K562 (cell line): ENCODE results near the gene RSF1. TPM values are rescaled to one million over a fixed set of nuclear protein-coding genes. Genes with fewer than 3 reads are reported as not detected.
"Not testable (repeated sequence)": the region's sequence is repeated elsewhere in the genome, so short reads cannot be mapped to it uniquely, and the experiment has no call there.

Experiments used
- ATAC-seq: fragments of 200-7000 bp; cut with Tn5 transposase; 3 replicates; pipeline ENCODE4 v1.9.1; 2020; ENCODE audit warnings: moderate library complexity
- BruUV-seq: library from RNA; stranded (reverse); fragments of 400-500 nt; replicated peaks from 2 replicates; lab custom pipeline; 2021; lab: Mats Ljungman, UMichigan
- CTCF ChIA-PET: fragments of 300-600 bp; formaldehyde crosslinking; extraction: SDS; loops from one replicate; lab custom pipeline; 2021; ENCODE audit warnings: low intra/inter-chr PET ratio; lab: Yijun Ruan, JAX
- POLR2A ChIA-PET: fragments of 300-600, 350-650 bp; sonication (Branson Sonifier 250); formaldehyde crosslinking; extraction: SDS; loops from one replicate; lab custom pipeline; 2021; ENCODE audit warnings: antibody characterized with exemption, inconsistent platforms; lab: Yijun Ruan, JAX
- DNase-seq, 4 experiments: peaks; one replicate each; pipeline versions ENCODE4 v3.0.0 to v3.0.0-alpha.2; 2011 to 2018; ENCODE audit warnings: low spot score in 3 of 4, mixed read lengths in 3 of 4; ENCODE audit errors: extremely low read depth in 1 of 4
- FAIRE-seq: peaks from 2 replicates; lab custom pipeline; 2011; peaks lifted over from hg19 to GRCh38; lab: Jason Lieb, UNC
- H2AFZ ChIP-seq: 2 replicates; pipeline ENCODE4 v1.6.0; 2011; ENCODE audit warnings: low read depth, low read length, control low read depth, inconsistent platforms
- H3K27ac ChIP-seq: fragments of 200-600 bp; 3 replicates; pipeline ENCODE4 v1.8.0; 2011; ENCODE audit warnings: low read depth, mild to moderate bottlenecking, control low read depth, inconsistent platforms, low read length, moderate library complexity, mixed read lengths; ENCODE audit errors: extremely low read depth
- H3K27me3 ChIP-seq, 2 experiments: fragments of 300-600 bp in 1 of 2; 2 replicates in 1 of 2; 3 replicates in 1 of 2; pipeline versions ENCODE4 v1.6.0 to v1.8.0; 2011; ENCODE audit warnings: inconsistent platforms in 2 of 2, low read length in 2 of 2, mild to moderate bottlenecking in 1 of 2, mixed read lengths in 1 of 2, moderate library complexity in 1 of 2; ENCODE audit not compliant: control insufficient read depth in 2 of 2, insufficient read depth in 2 of 2
- H3K36me3 ChIP-seq: fragments of 300-600 bp; 3 replicates; pipeline ENCODE4 v1.8.0; 2011; ENCODE audit warnings: mild to moderate bottlenecking, low read length, inconsistent platforms; ENCODE audit not compliant: control insufficient read depth, insufficient read depth
- H3K4me1 ChIP-seq, 2 experiments: fragments of 200-600 bp in 1 of 2; replicated peaks in 1 of 2; 2 replicates in 1 of 2; 3 replicates in 1 of 2; pipeline versions ENCODE4 v1.5.1 to v1.8.0; 2011; ENCODE audit warnings: inconsistent platforms in 2 of 2, low read length in 2 of 2, mild to moderate bottlenecking in 1 of 2, mixed read lengths in 1 of 2, moderate library complexity in 1 of 2; ENCODE audit not compliant: control insufficient read depth in 2 of 2, insufficient read depth in 2 of 2
- H3K4me2 ChIP-seq: 2 replicates; pipeline ENCODE4 v1.6.1; 2011; ENCODE audit warnings: low read length, control low read depth, inconsistent platforms, mixed read lengths; ENCODE audit not compliant: insufficient read depth
- H3K4me3 ChIP-seq: fragments of 200-600 bp; sonication (generic), shearing (Covaris generic); 2 replicates; pipeline ENCODE4 v1.5.1; 2016; ENCODE audit warnings: control low read depth, inconsistent platforms
- H3K79me2 ChIP-seq: fragments of 200-600 bp; 3 replicates; pipeline ENCODE4 v1.8.0; 2011; ENCODE audit warnings: low read length, inconsistent platforms; ENCODE audit not compliant: control insufficient read depth, insufficient read depth
- H3K9ac ChIP-seq, 2 experiments: 2 replicates each; pipeline versions ENCODE4 v1.6.0 to v1.6.1; 2011; ENCODE audit warnings: low read depth in 2 of 2, low read length in 2 of 2, control low read depth in 1 of 2, inconsistent platforms in 1 of 2, mild to moderate bottlenecking in 1 of 2, mixed read lengths in 1 of 2; ENCODE audit not compliant: insufficient read depth in 1 of 2
- H3K9me1 ChIP-seq: one replicate; pipeline ENCODE4 v1.6.0; 2011; ENCODE audit warnings: inconsistent platforms, mild to moderate bottlenecking, low read length, moderate library complexity; ENCODE audit not compliant: control insufficient read depth, insufficient read depth
- H3K9me3 ChIP-seq: replicated peaks from 2 replicates; pipeline ENCODE4 v1.5.1; 2011; ENCODE audit warnings: low read depth, low read length, inconsistent platforms; ENCODE audit not compliant: control insufficient read depth, insufficient read depth
- H4K20me1 ChIP-seq: replicated peaks from 2 replicates; pipeline ENCODE4 v1.6.1; 2011; ENCODE audit warnings: low read length, inconsistent platforms, mixed read lengths; ENCODE audit not compliant: control insufficient read depth, insufficient read depth
- CEBPB ChIP-seq: fragments of 450-650 bp; IDR thresholded peaks from 2 replicates; pipeline ENCODE4 v1.6.1; 2016; ENCODE audit warnings: missing genetic modification characterization, missing compliant biosample characterization
- CEBPG ChIP-seq, 3 experiments: fragments of 200-800 bp in 1 of 3; sonication (Bioruptor generic) in 1 of 3; sonication (generic) in 1 of 3; formaldehyde crosslinking in 1 of 3; IDR thresholded peaks in 2 of 3; conservative IDR thresholded peaks in 1 of 3; 2 replicates each; pipeline versions ENCODE4 v1.6.1 to v1.8.0; 2016 to 2022; ENCODE audit warnings: missing compliant biosample characterization in 2 of 3, missing genetic modification characterization in 2 of 3, mild to moderate bottlenecking in 1 of 3, missing genetic modification reagents in 1 of 3
- ZBTB40 ChIP-seq, 2 experiments: fragments of 450-650 bp in 1 of 2; sonication (generic) in 1 of 2; formaldehyde crosslinking in 1 of 2; IDR thresholded peaks; 2 replicates each; pipeline versions ENCODE4 v1.7.1 to v1.9.0; 2016 to 2022; ENCODE audit warnings: inconsistent platforms in 1 of 2, mild to moderate bottlenecking in 1 of 2, missing genetic modification reagents in 1 of 2
- ZNF384 ChIP-seq: IDR thresholded peaks from 2 replicates; pipeline ENCODE4 v1.6.1; 2012; ENCODE audit warnings: low read depth, low read length, improper control_type of control experiment
- WGBS: fragments of 100-300 bp; shearing (Covaris generic); methylation state at CpG from one replicate; pipeline ENCODE4 v1.1.6; 2016; ENCODE audit warnings: low coverage, mixed read lengths; ENCODE audit not compliant: insufficient coverage; ENCODE audit errors: missing lambda C conversion rate; 5-methylcytosine and 5-hydroxymethylcytosine counted together
- in situ Hi-C: fragments of 300-500 bp; cut with MboI; formaldehyde crosslinking; loops from 4 replicates; pipeline ENCODE4 v1.15.0; 2018; ENCODE audit warnings: inconsistent platforms, mixed read lengths
- intact Hi-C: fragments of 100-400 bp; cut with micrococcal nuclease; formaldehyde crosslinking; loops from 2 replicates; pipeline ENCODE4 v1.14.2; 2022
- polyA plus RNA-seq, 8 experiments: library from polyadenylated mRNA; depleted of rRNA in 4 of 8; stranded (reverse) in 5 of 8; unstranded in 3 of 8; fragments of >200 nt; fragmentation: Nextera tagmentation in 2 of 8; fragmentation: Illumina TruSeq in 1 of 8; extraction: Ambion mirVana in 2 of 8; extraction: Trizol in 1 of 8; gene quantifications; 2 replicates each; pipeline versions ENCODE4 v1.2.1 to v1.2.3, GENCODE V29; 2011 to 2014; ENCODE audit warnings: inconsistent platforms in 1 of 8, missing spikeins in 1 of 8
- total RNA-seq, 7 experiments: library from RNA; depleted of rRNA in 6 of 7; stranded (reverse); fragments of >200 nt in 6 of 7; fragmentation: Illumina TruSeq in 2 of 7; extraction: Trizol in 2 of 7; gene quantifications; 2 replicates each; pipeline versions ENCODE4 v1.2.1 to v1.2.3, GENCODE V29; 2011 to 2021; ENCODE audit warnings: low replicate concordance in 1 of 7
- TF ChIP-seq, protein P1 (sequence below): fragments of 450-650 bp; formaldehyde crosslinking; IDR thresholded peaks from 2 replicates; pipeline ENCODE4 v1.4.0; 2020; ENCODE audit warnings: mild to moderate bottlenecking

The RSF1 gene
- total and polyA plus RNA-seq, 9 of the 15 experiments (the other 6 are each of a cell fraction or from before 2014, with no cell fraction given), result 9.7 to 63.6 (median 42.8) TPM

DNA sequence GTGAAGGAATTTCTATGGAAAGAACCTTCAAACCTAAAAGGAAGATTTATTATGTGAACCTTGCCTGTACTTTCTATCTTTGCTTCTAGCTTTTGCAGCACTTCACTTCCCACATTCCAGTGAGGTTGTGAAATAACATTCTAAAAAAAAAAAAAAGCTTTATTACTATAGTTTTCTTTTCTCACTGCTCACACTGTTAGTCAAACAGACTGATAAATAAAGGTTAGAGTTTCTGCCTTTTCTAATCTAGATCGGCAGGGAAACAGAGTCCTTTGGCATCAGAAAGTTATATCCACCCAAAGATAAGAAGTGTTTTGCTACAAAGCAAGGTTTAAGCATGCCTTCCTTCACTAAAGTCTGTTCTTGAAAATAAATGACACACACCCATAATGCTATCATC lies 3.3 kb upstream of the RSF1 start (continued):
- TF ChIP-seq ZBTB40 (IDR thresholded peaks at IDR 0.05) (peak; percentile 51; the same call in 1 of the 2 replicates), ZBTB40 (CRISPR knock-in tag; IDR thresholded peaks at IDR 0.05) (no peak), CEBPB (tag) (peak; percentile 72), CEBPG (CRISPR knock-in tag; IDR thresholded peaks at IDR 0.05) (no peak), CEBPG (tag; conservative IDR thresholded peaks at IDR 0.05 in 1 of 2, IDR thresholded peaks at IDR 0.05 in 1 of 2) (peak in 1 of 2 experiments; percentile 59; a peak in 2 of 4 replicates), ZNF384 (0 out of 2 replicates have a peak, but pooled peaks have one; percentile 39)
- TF ChIP-seq, protein P1, sequence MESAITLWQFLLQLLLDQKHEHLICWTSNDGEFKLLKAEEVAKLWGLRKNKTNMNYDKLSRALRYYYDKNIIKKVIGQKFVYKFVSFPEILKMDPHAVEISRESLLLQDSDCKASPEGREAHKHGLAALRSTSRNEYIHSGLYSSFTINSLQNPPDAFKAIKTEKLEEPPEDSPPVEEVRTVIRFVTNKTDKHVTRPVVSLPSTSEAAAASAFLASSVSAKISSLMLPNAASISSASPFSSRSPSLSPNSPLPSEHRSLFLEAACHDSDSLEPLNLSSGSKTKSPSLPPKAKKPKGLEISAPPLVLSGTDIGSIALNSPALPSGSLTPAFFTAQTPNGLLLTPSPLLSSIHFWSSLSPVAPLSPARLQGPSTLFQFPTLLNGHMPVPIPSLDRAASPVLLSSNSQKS (CRISPR knock-in tag), result no peak

GRCh38 chr11:77822126-77822525 lies 1.6 kb upstream of the RSF1 start:
- BruUV-seq, H3K36me3 ChIP-seq, H4K20me1 ChIP-seq, POLR2A ChIA-PET, H3K9me3 ChIP-seq, H3K9ac ChIP-seq, H3K4me2 ChIP-seq, H2AFZ ChIP-seq, H3K4me3 ChIP-seq, DNase-seq, FAIRE-seq, H3K9me1 ChIP-seq, H3K27ac ChIP-seq, ATAC-seq, H3K27me3 ChIP-seq, in situ Hi-C loops, CTCF ChIA-PET: not testable (repeated sequence)
- WGBS, result 70% methylated on average over 8 of the region's 13 CpGs
- Histone ChIP-seq H3K79me2 (peaks cover 37% of the 10 kb centered on the region), H3K4me1 (peaks cover 12 to 22% of the 10 kb centered on the region in 2 experiments; a peak in 4 of 5 replicates)
- intact Hi-C loops, result loop anchor here (5.0 kb wide), 1 partner anchor 225 kb away; no protein-coding TSS in a partner anchor
